ENCODE results near the gene COL18A1.

- TF ChIP-seq CTCF (IDR thresholded peaks at IDR 0.05) (no peak), EZH2 (IDR thresholded peaks at IDR 0.05; ENCODE audit: borderline replicate concordance, insufficient read depth, low read depth, low read length, poor library complexity, severe bottlenecking) (no peak)
Observed at GRCh38 chr21:45385549-45386050, 19.4 kb upstream of the COL18A1 start.
